GM19193 (cell line): ENCODE results near the gene ZNF343.

Experiments used
- POLR2A ChIP-seq: IDR thresholded peaks from 4 replicates; pipeline ENCODE4 v1.6.1; 2011; ENCODE audit not compliant: insufficient read depth, insufficient read length; ENCODE audit errors: extremely low read depth

The ZNF343 gene

DNA sequence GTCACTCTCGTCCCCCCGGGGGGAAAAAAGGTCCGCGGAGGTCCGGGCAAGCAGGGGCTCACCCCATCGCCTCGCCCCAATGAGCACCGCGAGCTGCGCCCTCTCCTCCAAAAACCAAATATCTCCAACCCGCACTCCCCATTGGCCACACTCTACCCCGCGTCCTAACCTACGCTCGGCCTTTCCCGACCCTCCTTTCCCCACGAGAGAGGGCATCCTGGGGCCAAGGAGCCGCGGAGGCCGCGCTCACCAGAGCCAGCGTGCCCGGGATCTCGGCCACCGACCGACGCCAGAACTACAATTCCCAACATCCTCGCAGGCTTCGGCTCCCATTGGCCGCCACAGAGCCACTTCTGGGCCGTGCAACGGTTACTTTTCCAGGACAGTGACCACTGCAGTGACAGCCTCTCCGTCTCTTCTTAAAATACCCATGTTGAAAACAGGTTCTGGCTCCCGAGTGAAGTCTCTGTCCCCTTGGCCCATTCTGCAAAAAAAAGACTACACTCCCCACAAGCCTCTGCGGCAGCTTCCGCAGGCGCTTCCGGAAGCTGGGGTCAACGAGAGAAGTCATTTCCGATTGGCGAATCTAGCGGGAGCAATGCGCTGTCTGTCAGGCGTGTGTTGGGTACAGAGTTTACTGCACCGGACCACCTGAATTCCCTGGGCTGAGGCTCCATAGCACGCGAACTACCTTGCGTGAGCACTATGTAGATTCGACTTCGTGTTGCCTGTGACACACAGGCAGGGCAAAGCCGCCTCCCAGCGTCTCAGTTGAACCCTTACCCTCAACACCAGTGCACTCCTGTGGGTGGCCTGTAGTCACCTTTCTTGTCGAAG is at the start of gene ZNF343:
Gene ZNF343 (minus strand): TSS at position 285 of the 837 bp plus-strand sequence. CDS start 15,020 bp downstream, outside the sequence.
- TF ChIP-seq POLR2A: peak; percentile 77

- TF ChIP-seq POLR2A: no peak
Measured at GRCh38 chr20:2557873-2558580, 49.3 kb upstream of the ZNF343 start.

GRCh38 chr20:2545594-2545993 is 36.9 kb upstream of the ZNF343 start:
- TF ChIP-seq POLR2A: no peak

- TF ChIP-seq POLR2A: no peak
Measured at GRCh38 chr20:2544211-2544610, 35.5 kb upstream of the ZNF343 start.

GRCh38 chr20:2542361-2542760 is 33.6 kb upstream of the ZNF343 start:
- TF ChIP-seq POLR2A: no peak

GRCh38 chr20:2541940-2542339 is 33.2 kb upstream of the ZNF343 start:
- TF ChIP-seq POLR2A: no peak

DNA sequence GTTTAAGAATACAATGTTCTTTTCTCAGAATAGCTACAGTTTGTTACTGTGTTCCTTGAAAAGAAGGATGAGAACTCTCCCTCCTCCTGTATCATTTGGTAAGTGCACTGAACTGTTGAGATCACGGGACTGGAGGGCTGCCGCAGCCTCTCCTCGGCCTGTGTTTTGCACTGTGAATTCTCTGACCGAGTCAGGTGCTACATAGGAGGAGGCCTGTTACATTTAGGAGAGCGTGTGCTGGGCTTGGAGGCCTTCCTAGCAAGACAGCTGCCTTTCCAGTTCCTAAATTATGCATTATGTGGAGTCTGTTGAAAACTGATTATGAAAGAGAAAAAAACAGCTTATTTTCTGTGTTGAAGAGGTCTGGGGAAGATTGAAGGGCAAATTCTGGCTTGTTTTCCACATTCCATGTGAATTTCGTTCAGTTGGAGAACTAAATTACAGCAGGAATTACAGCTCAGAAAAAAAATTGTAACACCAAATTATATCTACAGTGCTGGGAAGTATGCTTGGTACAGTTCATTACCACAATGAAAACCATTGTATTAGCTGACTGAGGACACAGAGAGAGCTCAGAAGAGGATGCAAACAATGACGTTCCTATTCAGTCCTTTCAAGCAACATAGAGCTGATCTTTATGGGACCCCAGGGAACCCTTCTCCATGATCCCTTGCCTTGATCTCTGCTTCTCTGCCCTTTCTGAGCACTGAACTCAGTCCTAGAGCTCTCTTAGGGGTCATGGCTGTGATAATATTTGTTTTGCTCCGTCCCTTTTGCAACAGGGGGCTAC is 30.4 kb upstream of the ZNF343 start:
- TF ChIP-seq POLR2A: no peak

DNA sequence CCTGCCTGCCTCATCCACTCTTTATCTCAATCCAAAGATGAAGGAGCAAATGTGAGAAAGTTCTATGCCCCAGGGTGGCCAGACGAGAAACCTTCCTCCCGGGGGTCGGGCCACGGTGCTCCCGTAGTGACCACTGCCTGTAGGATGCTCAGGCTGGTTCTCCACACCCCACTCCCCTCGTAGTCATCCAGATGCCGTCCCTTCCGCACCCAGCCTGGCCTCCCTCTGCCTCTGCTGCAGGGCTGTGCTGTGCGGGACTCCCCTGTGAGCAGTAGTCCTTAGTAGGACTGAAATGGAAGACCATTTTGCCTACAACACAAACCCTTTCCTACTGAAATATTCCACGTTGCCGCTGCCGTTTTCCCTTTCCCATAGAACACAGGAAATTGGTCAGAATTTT is 29.6 kb upstream of the ZNF343 start:
- TF ChIP-seq POLR2A: no peak

- no peak for TF ChIP-seq POLR2A
Measured at GRCh38 chr20:2537101-2537500, 28.4 kb upstream of the ZNF343 start.

DNA sequence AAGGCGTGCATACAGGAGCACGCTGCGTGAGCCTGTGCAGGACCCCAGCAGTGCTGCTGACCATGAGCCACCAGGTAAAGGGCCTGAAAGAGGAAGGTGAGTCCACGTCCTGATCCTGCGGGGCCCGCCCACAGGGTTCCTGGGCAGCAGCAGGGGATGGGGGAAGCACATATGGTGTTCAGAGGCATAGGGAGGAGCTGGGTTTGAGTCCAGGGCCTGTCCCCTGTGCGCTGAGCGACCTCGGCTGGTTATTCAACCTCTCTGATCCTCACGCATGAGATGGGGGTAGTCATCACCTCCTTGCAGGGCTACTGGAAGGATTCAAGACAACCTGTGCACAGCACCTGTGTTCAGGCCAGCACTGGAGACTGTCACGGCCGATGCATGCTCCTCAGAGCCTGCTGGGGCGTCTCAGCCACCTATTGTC is 27.9 kb upstream of the ZNF343 start, which contains the start of gene TMC2:
Gene TMC2 (plus strand): TSS at position 14 of the 427 bp plus-strand sequence. CDS start 49 bp downstream, at position 63.
- TF ChIP-seq POLR2A: no peak

DNA sequence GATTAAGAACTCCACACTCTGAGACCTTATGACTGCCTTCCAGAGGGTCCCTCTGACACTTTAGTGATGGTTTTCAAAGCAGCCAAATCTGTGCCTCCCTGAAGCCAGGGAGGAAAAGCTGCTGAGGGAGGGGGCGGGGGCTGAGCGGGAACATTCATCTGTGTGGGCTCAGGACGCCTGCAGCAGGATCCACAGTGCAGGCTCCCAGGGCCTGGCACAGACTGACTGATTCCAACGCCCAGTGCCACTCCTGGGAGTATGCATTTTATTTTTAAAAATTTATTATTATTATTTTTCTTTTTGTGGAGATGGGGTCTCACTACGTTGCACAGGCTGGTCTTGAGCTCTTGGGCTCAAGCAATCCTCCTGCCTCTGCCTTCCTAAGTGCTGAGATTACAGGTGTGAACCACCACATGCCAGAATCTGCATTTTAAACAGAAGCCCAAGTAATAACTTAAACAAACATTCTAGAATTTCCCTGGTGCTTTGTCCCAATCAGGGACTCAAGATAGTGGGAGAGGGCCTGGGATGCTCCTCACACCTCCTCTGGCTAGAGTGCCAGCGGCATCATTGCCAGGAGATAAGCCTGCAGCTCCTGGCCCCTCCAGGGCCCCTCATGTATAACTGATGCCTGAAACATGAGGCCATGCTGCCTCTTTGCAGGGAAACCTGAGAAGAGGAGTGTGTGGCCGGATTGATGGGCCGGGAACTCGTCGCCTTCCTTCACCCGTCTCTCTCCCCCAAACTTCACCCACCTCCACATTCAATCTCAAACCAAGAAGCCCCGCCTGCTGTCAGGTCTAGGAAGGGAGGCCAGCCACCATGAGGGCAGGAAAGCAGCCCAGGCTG is 27.2 kb upstream of the ZNF343 start:
- TF ChIP-seq POLR2A: no peak

GRCh38 chr20:2533118-2533517 is 24.4 kb upstream of the ZNF343 start:
- no peak for TF ChIP-seq POLR2A

- TF ChIP-seq POLR2A: no peak
Measured at GRCh38 chr20:2528671-2529271, 20.1 kb upstream of the ZNF343 start.

DNA sequence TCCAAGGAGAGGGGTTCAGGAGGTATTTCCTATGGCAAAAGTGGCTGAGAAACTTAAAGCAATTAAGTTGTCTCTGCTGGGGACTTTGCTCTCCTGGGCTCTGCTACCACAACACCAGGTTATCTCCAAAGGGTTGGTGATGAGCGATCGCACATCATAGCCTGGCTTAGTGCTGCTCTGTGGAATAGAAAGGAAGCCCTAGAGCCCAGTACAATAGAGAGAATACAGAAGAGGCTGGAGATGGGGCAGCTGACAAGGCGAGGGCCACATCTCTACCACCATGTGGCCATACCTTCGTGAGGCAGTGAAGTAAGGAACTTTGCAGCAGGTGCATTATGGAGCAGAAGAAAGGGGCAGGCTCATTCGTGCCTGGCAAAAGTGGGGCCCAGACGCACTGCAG is 19.0 kb upstream of the ZNF343 start:
- TF ChIP-seq POLR2A: no peak
